PC-9 (cell line): Measurements from ENCODE around the gene NFYC.

Source experiments
- CTCF ChIP-seq: fragments of 200-600 bp; sonication (generic); conservative IDR thresholded peaks from 2 replicates; pipeline ENCODE4 v1.6.1; 2017; ENCODE audit warnings: mixed run types, antibody characterized with exemption, mild to moderate bottlenecking, moderate library complexity
- EZH2 ChIP-seq: fragments of 200-600 bp; sonication (generic); IDR thresholded peaks from 2 replicates; pipeline ENCODE4 v1.8.0; 2017; ENCODE audit warnings: antibody characterized with exemption, low read depth

GRCh38 chr1:40694353-40694874 is 2.9 kb downstream of the NFYC start:
- no peak for TF ChIP-seq CTCF
- TF ChIP-seq EZH2, result no peak
